ENCODE results near the gene TLCD3A. TPM values are rescaled to one million over a fixed set of nuclear protein-coding genes. Genes with fewer than 3 reads are reported as not detected.
A peak's percentile ranks its signal among the peaks of the same experiment; 100 is the strongest.
"Not testable (repeated sequence)": the region's sequence is repeated elsewhere in the genome, so short reads cannot be mapped to it uniquely, and the experiment has no call there.

The TLCD3A gene
- total and polyA plus RNA-seq, 3 experiments from 2014 or later: 5.2 to 12.1 (median 7.9) TPM

DNA sequence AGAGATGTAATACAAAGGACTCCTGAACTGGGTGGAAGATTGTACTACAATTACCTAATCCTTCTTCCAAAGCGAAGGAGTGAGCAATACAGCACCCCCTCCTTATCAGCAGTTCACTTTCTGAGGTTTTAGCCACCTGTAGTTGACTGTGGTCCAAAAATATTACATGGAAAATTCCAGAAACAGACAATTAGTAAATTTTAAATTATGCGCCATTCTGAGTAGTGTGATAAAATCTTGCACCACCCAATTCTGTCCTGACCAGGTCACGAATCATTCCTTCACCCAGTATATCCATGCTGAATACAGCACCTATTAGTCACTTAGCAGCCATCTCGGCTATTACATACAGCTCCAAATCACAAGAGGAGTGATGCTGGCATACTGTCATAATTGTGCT, 41.0 kb upstream of the TLCD3A start:
- Mint-ChIP-seq H3K27me3 (no peaks in the 10 kb centered on the region), H3K4me3 (no peak overlapping the region)
- CTCF ChIA-PET: interaction anchor here (1.3 to 2.4 kb wide), 2 partner anchors 9 to 279 kb away, joined by 5 to 17 read pairs; no protein-coding TSS in a partner anchor

DNA sequence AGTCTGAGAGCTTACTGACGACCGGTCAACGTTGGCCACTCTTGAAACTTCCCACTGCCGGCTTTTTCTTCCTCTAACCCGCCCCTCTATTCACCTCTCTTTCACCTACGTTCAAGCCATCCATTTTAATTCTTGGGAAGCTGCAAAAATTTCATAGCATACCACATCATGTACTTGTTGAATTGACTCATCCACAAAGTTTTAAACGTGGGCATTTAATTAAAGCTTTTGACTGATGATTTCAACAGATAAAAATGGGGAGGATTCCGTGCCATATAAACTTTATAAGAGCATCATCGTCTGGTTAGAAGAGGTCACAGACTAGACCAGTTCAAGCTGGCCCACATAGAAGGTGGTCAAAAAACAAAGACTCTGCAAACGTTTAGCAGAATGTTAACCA, 40.3 kb upstream of the TLCD3A start:
- Histone ChIP-seq H3K27me3 (ENCODE audit: insufficient read depth, low read length, poor library complexity, severe bottlenecking) (no peaks in the 10 kb centered on the region), H3K9me3 (ENCODE audit: low read length) (no peaks in the 10 kb centered on the region), H3K36me3 (ENCODE audit: insufficient read depth, low read length) (peaks cover 38% of the 10 kb centered on the region), H3K4me1 (ENCODE audit: insufficient read depth, low read length) (no peaks in the 10 kb centered on the region), H3K27ac (ENCODE audit: low read depth, low read length) (no peak overlapping the region), H3K4me3 (ENCODE audit: low read length) (no peak overlapping the region)
- ChIA-PET CTCF (interaction anchor here (1.0 to 2.4 kb wide), 2 partner anchors 8 to 280 kb away, joined by 3 to 17 read pairs; no protein-coding TSS in a partner anchor), POLR2A (no interaction called here)
- Mint-ChIP-seq H3K27ac (no peak overlapping the region), H3K9me3 (no peaks in the 10 kb centered on the region), H3K27me3 (no peaks in the 10 kb centered on the region), H3K36me3 (peaks cover 4 to 85% (median 31%) of the 10 kb centered on the region in 3 donors), H3K4me3 (no peak overlapping the region), H3K4me1 (peaks cover 0 to 4% (median 1%) of the 10 kb centered on the region in 3 donors)
- no peak for DNase-seq

More for the DNA sequence above, 41.0 kb upstream of the TLCD3A start:
- POLR2A ChIA-PET: no interaction called here
- H3K4me1 Mint-ChIP-seq: peaks cover 0 to 4% (median 1%) of the 10 kb centered on the region in 3 donors
- no peak overlapping the region for H3K4me3 ChIP-seq (ENCODE audit: low read length)
- H3K27me3 ChIP-seq (ENCODE audit: insufficient read depth, low read length, poor library complexity, severe bottlenecking): no peaks in the 10 kb centered on the region
- no peak overlapping the region for H3K27ac ChIP-seq (ENCODE audit: low read depth, low read length)
- peaks cover 37% of the 10 kb centered on the region for H3K36me3 ChIP-seq (ENCODE audit: insufficient read depth, low read length)
- H3K4me1 ChIP-seq (ENCODE audit: insufficient read depth, low read length): no peaks in the 10 kb centered on the region
- H3K9me3 ChIP-seq (ENCODE audit: low read length): no peaks in the 10 kb centered on the region
- H3K27ac Mint-ChIP-seq: no peak overlapping the region
- DNase-seq: no peak
- peaks cover 4 to 83% (median 27%) of the 10 kb centered on the region in 3 donors for H3K36me3 Mint-ChIP-seq
- H3K9me3 Mint-ChIP-seq: no peaks in the 10 kb centered on the region

DNA sequence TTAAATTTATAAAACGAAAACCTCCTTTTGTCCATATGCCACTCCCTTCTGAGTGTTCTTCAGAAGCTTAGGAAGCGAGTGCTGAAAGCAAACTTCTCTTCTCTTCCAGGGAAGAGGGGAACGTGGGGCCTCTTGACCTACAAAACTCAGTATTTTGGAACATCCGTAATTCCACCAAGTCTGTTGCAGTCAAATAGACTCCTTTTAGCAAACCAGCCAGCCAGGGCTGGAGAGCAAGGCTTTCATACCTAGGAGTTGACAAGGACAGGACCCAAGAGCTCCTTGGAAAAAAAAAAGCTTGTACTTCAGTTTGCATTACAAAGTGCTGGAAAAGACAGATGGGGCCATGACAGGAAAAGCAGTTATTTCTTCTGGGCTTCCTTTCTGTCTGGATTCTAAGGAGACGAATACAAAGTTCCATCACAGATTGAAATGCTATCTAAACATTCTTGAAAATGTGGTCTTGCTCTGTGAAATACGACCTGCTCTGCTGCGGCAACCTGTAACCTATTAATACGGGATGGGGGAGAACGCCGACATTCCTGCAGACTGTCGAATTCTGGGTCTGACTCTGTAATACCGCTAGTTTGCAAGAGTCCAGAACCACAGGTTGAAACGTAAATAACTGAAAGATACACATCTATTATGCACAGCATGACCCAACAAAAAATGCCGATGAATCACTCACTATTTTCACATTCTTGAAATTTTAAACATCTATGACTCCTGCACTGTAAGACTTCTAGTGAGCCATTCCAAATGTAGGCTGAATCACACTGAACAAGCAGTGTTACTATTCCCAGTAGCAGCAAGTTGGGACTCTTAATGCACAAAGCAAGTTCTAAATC, 38.4 kb upstream of the TLCD3A start:
- H3K27ac Mint-ChIP-seq: no peak overlapping the region
- no peak overlapping the region for H3K4me3 Mint-ChIP-seq
- no peaks in the 10 kb centered on the region for H3K9me3 Mint-ChIP-seq
- peaks cover 4 to 82% (median 30%) of the 10 kb centered on the region in 3 donors for H3K36me3 Mint-ChIP-seq
- POLR2A ChIA-PET: no interaction called here
- H3K4me3 ChIP-seq (ENCODE audit: low read length): no peak overlapping the region
- H3K27ac ChIP-seq (ENCODE audit: low read depth, low read length): no peak overlapping the region
- no peaks in the 10 kb centered on the region for H3K9me3 ChIP-seq (ENCODE audit: low read length)
- H3K27me3 ChIP-seq (ENCODE audit: insufficient read depth, low read length, poor library complexity, severe bottlenecking): no peaks in the 10 kb centered on the region
- no peaks in the 10 kb centered on the region for H3K27me3 Mint-ChIP-seq
- DNase-seq: no peak
- peaks cover 40% of the 10 kb centered on the region for H3K36me3 ChIP-seq (ENCODE audit: insufficient read depth, low read length)
- no peaks in the 10 kb centered on the region for H3K4me1 ChIP-seq (ENCODE audit: insufficient read depth, low read length)
- no peaks in the 10 kb centered on the region for H3K4me1 Mint-ChIP-seq
- CTCF ChIA-PET: interaction anchor here (0.6 to 0.8 kb wide), 2 partner anchors 8 to 282 kb away, joined by 3 to 5 read pairs; no protein-coding TSS in a partner anchor

DNA sequence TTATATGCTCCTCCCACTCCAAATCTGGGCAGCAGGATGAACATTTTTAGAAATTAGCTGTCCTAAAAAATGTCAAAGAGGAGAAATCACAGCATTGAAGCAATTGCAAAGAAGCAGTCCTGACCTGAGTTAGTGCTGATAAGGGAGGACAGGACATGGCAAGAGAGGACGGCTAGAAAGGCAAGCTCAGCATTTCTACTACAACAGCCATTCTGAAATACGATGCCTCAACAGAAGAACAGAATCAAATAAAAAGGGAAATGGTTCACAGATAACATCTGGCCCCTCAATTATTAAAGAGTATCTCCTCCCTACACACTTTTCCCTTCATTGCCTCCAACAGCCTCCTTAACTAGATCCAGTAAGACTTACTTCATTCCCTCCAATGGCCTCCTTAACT, 36.0 kb upstream of the TLCD3A start:
- Mint-ChIP-seq H3K4me3 (peak overlapping the region in 1 of 7 donors; percentile 27), H3K27ac (peak overlapping the region in 1 of 8 donors; percentile 41), H3K4me1 (peaks cover 0 to 3% (median 3%) of the 10 kb centered on the region in 3 donors), H3K9me3 (no peaks in the 10 kb centered on the region), H3K36me3 (peaks cover 0 to 69% (median 22%) of the 10 kb centered on the region in 3 donors), H3K27me3 (no peaks in the 10 kb centered on the region)
- no peak for DNase-seq
- no peaks in the 10 kb centered on the region for H3K4me1 ChIP-seq (ENCODE audit: insufficient read depth, low read length)
- H3K27me3 ChIP-seq (ENCODE audit: insufficient read depth, low read length, poor library complexity, severe bottlenecking): no peaks in the 10 kb centered on the region
- CTCF ChIA-PET: interaction anchor here (0.8 to 1.4 kb wide), 2 partner anchors 165 to 284 kb away, joined by 3 to 4 read pairs; no protein-coding TSS in a partner anchor
- H3K9me3 ChIP-seq (ENCODE audit: low read length): no peaks in the 10 kb centered on the region
- H3K4me3 ChIP-seq (ENCODE audit: low read length): no peak overlapping the region
- H3K36me3 ChIP-seq (ENCODE audit: insufficient read depth, low read length): peaks cover 22% of the 10 kb centered on the region
- no peak overlapping the region for H3K27ac ChIP-seq (ENCODE audit: low read depth, low read length)
- POLR2A ChIA-PET: no interaction called here

GRCh38 chr17:697682-698081, 34.7 kb upstream of the TLCD3A start:
- no peak overlapping the region for H3K27ac ChIP-seq (ENCODE audit: low read depth, low read length)
- Mint-ChIP-seq H3K4me3 (no peak overlapping the region), H3K27me3 (no peaks in the 10 kb centered on the region), H3K27ac (no peak overlapping the region), H3K36me3 (peaks cover 0 to 60% (median 17%) of the 10 kb centered on the region in 3 donors), H3K4me1 (peaks cover 0 to 3% (median 3%) of the 10 kb centered on the region in 3 donors), H3K9me3 (no peaks in the 10 kb centered on the region)
- H3K9me3 ChIP-seq (ENCODE audit: low read length): no peaks in the 10 kb centered on the region
- no peak overlapping the region for H3K4me3 ChIP-seq (ENCODE audit: low read length)
- DNase-seq: no peak
- CTCF ChIA-PET: interaction anchor here (8.9 kb wide), 1 partner anchor 286 kb away, joined by 102 read pairs; a partner anchor contains a TSS
- peaks cover 15% of the 10 kb centered on the region for H3K36me3 ChIP-seq (ENCODE audit: insufficient read depth, low read length)
- POLR2A ChIA-PET: no interaction called here
- H3K4me1 ChIP-seq (ENCODE audit: insufficient read depth, low read length): no peaks in the 10 kb centered on the region
- H3K27me3 ChIP-seq (ENCODE audit: insufficient read depth, low read length, poor library complexity, severe bottlenecking): no peaks in the 10 kb centered on the region

DNA sequence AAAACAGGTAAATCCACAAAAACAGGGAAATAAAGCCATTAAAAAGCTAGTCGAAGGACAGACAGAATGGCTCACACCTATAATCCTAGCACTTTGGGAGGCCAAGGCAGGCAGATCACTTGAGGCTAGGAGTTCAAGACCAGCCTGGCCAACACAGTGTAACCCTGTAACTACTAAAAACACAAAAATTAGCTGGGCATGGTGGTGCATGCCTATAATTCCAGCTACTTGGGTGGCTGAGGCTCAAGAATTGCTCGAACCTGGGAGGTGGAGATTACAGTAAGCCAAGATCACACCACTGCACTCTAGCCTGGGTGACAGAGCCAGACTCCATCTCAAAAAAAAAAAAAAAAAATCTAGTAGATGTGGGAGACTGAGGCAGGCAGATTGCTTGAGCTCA, 34.3 kb upstream of the TLCD3A start:
- H3K27me3 Mint-ChIP-seq; H3K4me1 ChIP-seq (ENCODE audit: insufficient read depth, low read length); H3K9me3 ChIP-seq (ENCODE audit: low read length); H3K27ac Mint-ChIP-seq; H3K4me1 Mint-ChIP-seq; H3K27me3 ChIP-seq (ENCODE audit: insufficient read depth, low read length, poor library complexity, severe bottlenecking); POLR2A ChIA-PET; H3K9me3 Mint-ChIP-seq; DNase-seq; H3K4me3 Mint-ChIP-seq; H3K4me3 ChIP-seq (ENCODE audit: low read length); H3K27ac ChIP-seq (ENCODE audit: low read depth, low read length): not testable (repeated sequence)
- H3K36me3 ChIP-seq (ENCODE audit: insufficient read depth, low read length): peaks cover 15% of the 10 kb centered on the region
- CTCF ChIA-PET: interaction anchor here (1.2 to 8.9 kb wide), 3 partner anchors 160 to 287 kb away, joined by 4 to 102 read pairs (median 22); a partner anchor contains a TSS
- H3K36me3 Mint-ChIP-seq: peaks cover 0 to 60% (median 17%) of the 10 kb centered on the region in 3 donors

DNA sequence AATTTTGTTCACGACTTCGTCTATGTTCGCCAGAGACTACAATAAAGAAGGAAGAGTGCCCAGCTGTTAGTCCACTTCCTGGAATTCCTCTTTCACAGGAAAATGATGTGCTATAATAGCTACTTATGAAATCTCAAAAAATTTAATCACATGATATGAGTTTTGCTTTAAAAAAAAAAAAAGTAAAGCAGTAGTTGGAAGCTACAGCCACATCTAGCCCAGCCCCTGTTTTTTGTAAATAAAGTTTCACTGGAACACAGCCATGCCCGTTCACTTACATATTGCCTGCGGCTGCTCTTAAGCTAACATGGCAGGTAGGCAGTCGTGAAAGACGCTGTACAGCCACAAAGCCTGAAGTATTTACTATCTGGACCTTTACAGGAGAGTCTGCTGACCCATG, 33.1 kb upstream of the TLCD3A start:
- Mint-ChIP-seq H3K4me3 (no peak overlapping the region), H3K9me3 (no peaks in the 10 kb centered on the region), H3K27me3 (no peaks in the 10 kb centered on the region), H3K27ac (no peak overlapping the region), H3K4me1 (peaks cover 1 to 7% (median 3%) of the 10 kb centered on the region in 3 donors), H3K36me3 (peaks cover 0 to 53% (median 17%) of the 10 kb centered on the region in 3 donors)
- Histone ChIP-seq H3K9me3 (ENCODE audit: low read length) (no peaks in the 10 kb centered on the region), H3K4me3 (ENCODE audit: low read length) (no peak overlapping the region), H3K36me3 (ENCODE audit: insufficient read depth, low read length) (peaks cover 15% of the 10 kb centered on the region), H3K4me1 (ENCODE audit: insufficient read depth, low read length) (no peaks in the 10 kb centered on the region), H3K27me3 (ENCODE audit: insufficient read depth, low read length, poor library complexity, severe bottlenecking) (no peaks in the 10 kb centered on the region), H3K27ac (ENCODE audit: low read depth, low read length) (no peak overlapping the region)
- ChIA-PET CTCF (interaction anchor here (1.2 to 8.9 kb wide), 11 partner anchors 8 to 312 kb away, joined by 3 to 102 read pairs (median 5); partner anchors contain the start of genes TIMM22 and VPS53), POLR2A (no interaction called here)
- no peak for DNase-seq
